Measurements from ENCODE around the gene FAIM2.
A peak's percentile ranks its signal among the peaks of the same experiment; 100 is the strongest.

The FAIM2 gene

DNA sequence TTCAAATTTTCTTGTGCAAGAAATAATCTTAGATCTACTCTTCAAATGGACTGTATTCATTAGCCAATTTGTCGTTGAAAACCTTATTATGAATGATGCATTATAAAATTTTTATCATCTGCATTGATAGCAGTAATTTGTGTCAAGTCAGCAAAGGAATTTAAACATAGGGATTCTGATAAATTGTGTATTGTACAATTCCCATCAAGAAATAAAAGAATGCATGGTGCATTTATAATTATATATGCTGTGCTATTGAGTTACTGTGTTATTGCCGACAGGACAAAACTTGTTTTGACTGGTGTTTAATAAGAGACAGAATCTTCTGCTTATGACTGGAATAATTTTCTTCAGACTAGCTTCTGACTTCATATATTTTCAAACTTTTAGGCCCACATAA, 57.7 kb downstream of the FAIM2 start:
- TF ChIP-seq, protein P1, sequence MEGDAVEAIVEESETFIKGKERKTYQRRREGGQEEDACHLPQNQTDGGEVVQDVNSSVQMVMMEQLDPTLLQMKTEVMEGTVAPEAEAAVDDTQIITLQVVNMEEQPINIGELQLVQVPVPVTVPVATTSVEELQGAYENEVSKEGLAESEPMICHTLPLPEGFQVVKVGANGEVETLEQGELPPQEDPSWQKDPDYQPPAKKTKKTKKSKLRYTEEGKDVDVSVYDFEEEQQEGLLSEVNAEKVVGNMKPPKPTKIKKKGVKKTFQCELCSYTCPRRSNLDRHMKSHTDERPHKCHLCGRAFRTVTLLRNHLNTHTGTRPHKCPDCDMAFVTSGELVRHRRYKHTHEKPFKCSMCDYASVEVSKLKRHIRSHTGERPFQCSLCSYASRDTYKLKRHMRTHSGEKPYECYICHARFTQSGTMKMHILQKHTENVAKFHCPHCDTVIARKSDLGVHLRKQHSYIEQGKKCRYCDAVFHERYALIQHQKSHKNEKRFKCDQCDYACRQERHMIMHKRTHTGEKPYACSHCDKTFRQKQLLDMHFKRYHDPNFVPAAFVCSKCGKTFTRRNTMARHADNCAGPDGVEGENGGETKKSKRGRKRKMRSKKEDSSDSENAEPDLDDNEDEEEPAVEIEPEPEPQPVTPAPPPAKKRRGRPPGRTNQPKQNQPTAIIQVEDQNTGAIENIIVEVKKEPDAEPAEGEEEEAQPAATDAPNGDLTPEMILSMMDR (IDR thresholded peaks at IDR 0.05; ENCODE audit: insufficient read depth, low read length, missing control alignments) = no peak
- DNase-seq (ENCODE audit: low read depth, low spot score) = no peak
- ChIA-PET CTCF (interaction anchor here (1.1 to 8.6 kb wide), 4 partner anchors 20 to 84 kb away, joined by 4 to 78 read pairs (median 14); no protein-coding TSS in a partner anchor), POLR2A (no interaction called here)
- H3K4me3 ChIP-seq (ENCODE audit: low read depth, low read length) = no peak overlapping the region

DNA sequence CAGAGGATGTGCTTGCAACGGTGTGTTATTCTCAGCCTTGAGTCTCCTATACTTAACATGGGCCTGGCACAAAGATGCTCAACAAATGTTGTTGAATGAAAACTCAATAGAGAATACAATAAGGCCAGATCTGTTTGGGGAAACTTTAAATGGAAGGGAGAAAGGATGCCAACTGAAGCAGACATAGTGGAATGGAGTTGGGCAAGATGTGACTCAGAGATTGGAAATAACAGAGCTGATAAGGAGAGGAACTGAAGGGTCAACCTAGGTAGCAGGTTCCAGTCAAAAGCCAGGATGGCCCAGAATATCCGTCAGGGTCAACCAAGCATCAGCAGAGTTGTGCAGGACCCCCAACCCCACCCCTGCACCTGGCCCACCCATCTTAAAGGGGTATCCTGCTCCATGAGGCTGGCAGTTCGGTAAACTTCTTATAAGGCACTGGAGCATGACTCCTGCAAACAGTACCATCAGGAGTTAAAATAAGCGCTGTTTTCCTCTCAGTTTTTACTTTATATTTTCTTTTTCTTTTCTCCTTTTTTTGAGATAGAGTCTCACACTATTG, 59.7 kb downstream of the FAIM2 start:
- H3K4me3 ChIP-seq (ENCODE audit: low read depth, low read length) = no peak overlapping the region
- ChIA-PET POLR2A (interaction anchor here (2.1 kb wide), 1 partner anchor 17 kb away, joined by 25 read pairs; the partner anchor contains the start of gene NCKAP5L), CTCF (interaction anchor here (1.1 to 8.6 kb wide), 4 partner anchors 23 to 123 kb away, joined by 5 to 78 read pairs (median 6); no protein-coding TSS in a partner anchor)
- no peak for DNase-seq (ENCODE audit: low read depth, low spot score)
- TF ChIP-seq, protein P1 (IDR thresholded peaks at IDR 0.05; ENCODE audit: insufficient read depth, low read length, missing control alignments) = no peak

DNA sequence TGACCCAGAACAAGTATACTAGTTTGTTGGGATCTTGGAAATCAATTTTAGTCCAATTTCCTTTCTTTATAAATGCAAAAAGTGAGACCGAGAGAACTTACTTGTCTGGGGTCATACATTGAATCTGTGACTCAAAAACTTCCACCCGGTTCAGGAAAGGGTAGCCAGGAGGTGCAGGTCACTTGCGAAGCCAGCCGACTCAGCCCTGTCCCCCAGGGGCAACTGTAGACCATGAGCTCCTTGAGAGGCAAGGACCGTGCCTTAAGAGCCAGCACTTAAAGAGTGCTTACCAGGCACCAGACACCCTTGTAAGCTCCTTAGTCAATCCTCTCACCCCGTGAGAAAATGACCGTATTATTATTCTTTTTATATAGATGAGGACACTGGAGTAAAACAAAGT, 60.3 kb downstream of the FAIM2 start:
- CTCF ChIA-PET = interaction anchor here (0.6 to 8.6 kb wide), 6 partner anchors 20 to 123 kb away, joined by 3 to 78 read pairs (median 6); no protein-coding TSS in a partner anchor
- TF ChIP-seq, protein P1 (IDR thresholded peaks at IDR 0.05; ENCODE audit: insufficient read depth, low read length, missing control alignments) = no peak
- DNase-seq (ENCODE audit: low read depth, low spot score) = no peak
- POLR2A ChIA-PET = interaction anchor here (0.6 to 2.1 kb wide), 4 partner anchors 16 to 102 kb away, joined by 3 to 25 read pairs (median 3); partner anchors contain the start of genes NCKAP5L and TMBIM6
- H3K4me3 ChIP-seq (ENCODE audit: low read depth, low read length) = peak overlapping the region; percentile 86

DNA sequence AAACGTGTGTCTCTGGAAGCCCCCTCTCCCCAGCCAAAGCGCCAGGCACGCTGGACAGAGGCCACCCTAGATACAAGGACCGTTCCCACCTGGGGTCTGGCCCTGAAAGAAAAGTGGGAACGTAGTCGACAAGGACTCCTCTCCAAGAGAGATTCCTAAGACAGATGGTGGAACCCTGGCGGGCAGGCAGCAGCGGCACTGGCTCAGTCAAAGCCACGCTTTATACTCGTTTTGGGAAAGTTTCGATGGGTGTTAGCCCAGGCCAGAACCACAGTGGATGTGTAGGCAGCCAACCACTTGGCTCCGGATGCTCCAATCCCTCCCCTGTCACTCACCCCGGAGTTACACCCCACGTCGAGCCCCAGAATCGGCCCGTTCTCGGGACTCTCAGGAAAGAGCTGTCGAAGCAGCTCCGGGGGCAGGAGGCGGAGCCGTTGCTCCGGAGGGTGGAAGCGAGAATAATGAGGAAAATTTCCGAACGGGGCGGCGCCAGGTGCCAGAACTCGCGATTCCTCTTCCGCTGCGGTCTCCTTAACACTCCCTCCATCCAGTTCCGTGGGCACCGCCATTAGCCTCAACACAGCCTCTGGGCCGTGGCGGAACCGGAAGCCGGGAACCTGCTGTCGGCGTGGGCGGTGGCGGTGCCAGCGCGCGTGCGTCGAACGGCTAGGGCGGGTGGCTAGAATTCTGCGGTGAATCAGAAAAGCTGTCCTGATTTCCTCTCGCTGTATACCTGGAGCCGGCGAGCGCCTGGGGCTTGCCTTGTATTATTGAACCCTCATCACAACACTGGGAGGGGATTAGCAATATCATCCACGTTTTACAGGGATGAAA, 61.0 kb downstream of the FAIM2 start, which contains the start of gene BCDIN3D:
Gene BCDIN3D, minus strand, starts transcription at position 588 of the 834 bp plus-strand sequence. Its CDS starts 19 bp downstream, at position 569.
- CTCF ChIA-PET = interaction anchor here (0.6 to 8.6 kb wide), 7 partner anchors 14 to 124 kb away, joined by 3 to 78 read pairs (median 6); partner anchors contain the start of gene NCKAP5L
- TF ChIP-seq, protein P1 (IDR thresholded peaks at IDR 0.05; ENCODE audit: insufficient read depth, low read length, missing control alignments) = no peak
- POLR2A ChIA-PET = interaction anchor here (0.6 to 2.1 kb wide), 4 partner anchors 16 to 102 kb away, joined by 3 to 25 read pairs (median 3); partner anchors contain the start of genes NCKAP5L and TMBIM6
- peak; percentile 29 for DNase-seq (ENCODE audit: low read depth, low spot score)
- peak within 1 kb of the TSS; percentile 86 for H3K4me3 ChIP-seq (ENCODE audit: low read depth, low read length)

DNA sequence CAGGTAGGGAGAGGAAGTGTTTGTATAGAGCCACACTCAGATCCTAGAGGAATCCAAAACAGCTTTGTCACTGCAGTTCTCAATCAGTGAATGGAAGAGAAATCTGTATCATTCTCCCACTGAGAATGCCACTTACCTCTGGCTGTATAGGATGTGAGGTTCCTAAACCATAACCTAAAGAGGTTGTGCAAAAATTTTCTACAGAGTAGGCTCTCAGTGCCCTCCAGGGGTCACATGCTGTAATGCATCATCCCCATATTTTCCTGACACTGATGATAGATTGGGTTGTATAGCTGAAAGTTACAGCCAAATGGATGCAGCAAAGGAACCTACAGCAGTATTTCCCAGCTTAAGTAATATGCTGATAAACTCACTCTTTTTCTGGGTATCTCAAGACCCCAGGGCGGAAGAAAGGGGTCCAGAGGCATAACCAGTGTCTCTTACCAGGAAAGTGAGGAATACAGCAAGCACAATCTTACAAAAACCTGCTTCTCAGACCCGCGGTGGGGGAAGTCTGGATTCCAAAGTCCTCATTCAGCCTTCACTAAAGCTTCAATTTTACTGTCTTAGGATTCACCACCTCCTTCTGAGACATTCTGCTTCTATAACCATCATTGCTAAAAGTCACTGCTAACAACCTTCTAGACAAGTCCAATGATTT, 64.6 kb downstream of the FAIM2 start:
- TF ChIP-seq, protein P1 (IDR thresholded peaks at IDR 0.05; ENCODE audit: insufficient read depth, low read length, missing control alignments) = peak; percentile 66
- no peak overlapping the region for H3K4me3 ChIP-seq (ENCODE audit: low read depth, low read length)
- CTCF ChIA-PET = interaction anchor here (0.6 to 8.6 kb wide), 29 partner anchors 9 to 216 kb away, joined by 3 to 98 read pairs (median 7); partner anchors contain the start of gene NCKAP5L
- DNase-seq (ENCODE audit: low read depth, low spot score) = no peak
- POLR2A ChIA-PET = interaction anchor here (1.1 to 1.2 kb wide), 2 partner anchors 11 to 97 kb away, joined by 3 to 4 read pairs; partner anchors contain the start of gene NCKAP5L

Measured in AG04449 (cell line).